ENCODE measurements around the gene KCNH5. TPM values are rescaled to one million over a fixed set of nuclear protein-coding genes. Genes with fewer than 3 reads are reported as not detected.

KCNH5 gene
- total RNA-seq, 2 experiments from 2014 or later, result not detected

DNA sequence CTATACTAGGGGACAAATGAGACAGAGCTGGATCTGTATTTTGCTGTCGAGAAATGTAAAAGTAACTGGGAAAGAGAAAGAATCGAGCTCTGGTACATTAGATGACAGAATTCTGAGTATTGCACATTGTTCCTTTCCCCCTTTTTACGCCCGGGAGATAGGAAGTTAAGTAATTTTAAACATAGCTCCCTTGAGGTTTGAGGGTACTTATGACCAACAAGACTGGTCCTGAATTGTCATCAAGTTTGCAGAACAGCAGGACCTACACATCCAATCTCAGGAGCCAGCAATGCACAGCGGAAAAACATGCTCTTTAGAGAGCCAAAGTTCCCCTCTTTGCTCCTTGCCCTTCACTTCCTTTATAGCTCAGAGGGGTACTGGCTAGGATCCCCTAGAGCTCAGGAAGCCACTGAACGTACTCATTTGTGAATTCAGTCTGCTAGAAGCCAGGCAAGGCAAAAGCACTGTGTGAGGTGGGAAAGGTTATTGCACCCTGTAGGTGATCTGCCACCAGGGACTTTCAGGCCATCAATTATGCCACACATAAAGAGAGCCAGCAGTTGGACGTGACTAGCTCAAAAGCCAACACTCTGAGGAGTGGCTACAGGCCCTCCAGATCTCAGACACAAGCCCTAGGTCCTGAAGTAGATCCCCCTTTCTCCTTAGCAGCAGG lies 333.8 kb downstream of the KCNH5 start:
- Mint-ChIP-seq H3K27me3 (no peaks in the 10 kb centered on the region), H3K4me1 (ENCODE audit: low read depth) (no peaks in the 10 kb centered on the region), H3K36me3 (ENCODE audit: low read depth) (no peaks in the 10 kb centered on the region), H3K27ac (no peak overlapping the region), H3K4me3 (no peak overlapping the region), H3K9me3 (peaks cover 2% of the 10 kb centered on the region)
- DNase-seq (no peak), ATAC-seq (ENCODE audit: poor library complexity) (no peak)
- H3K4me3 ChIP-seq (ENCODE audit: low read length), result no peak overlapping the region
- no peaks in the 10 kb centered on the region for H3K36me3 ChIP-seq (ENCODE audit: insufficient read depth, low read length)
- ChIA-PET CTCF (interaction anchor here (0.6 kb wide), 1 partner anchor 512 kb away, joined by 3 read pairs; no protein-coding TSS in a partner anchor), POLR2A (no interaction called here)
- no peak overlapping the region for H3K27ac ChIP-seq (ENCODE audit: low read depth in 1 of 2, low read length in 2 of 2)
- no peaks in the 10 kb centered on the region for H3K27me3 ChIP-seq (ENCODE audit: control insufficient read depth in 1 of 2, insufficient read depth in 2 of 2, low read length in 2 of 2)
- no peak for TF ChIP-seq CTCF (IDR thresholded peaks at IDR 0.05)
- H3K9me3 ChIP-seq (ENCODE audit: control insufficient read depth in 1 of 2, insufficient read depth in 1 of 2, low read length in 2 of 2), result peaks cover 0 to 6% of the 10 kb centered on the region in 2 experiments
- intact Hi-C loops (cut with DNase I, micrococcal nuclease), result no loop called here
- no peaks in the 10 kb centered on the region for H3K4me1 ChIP-seq (ENCODE audit: insufficient read depth, low read length)

DNA sequence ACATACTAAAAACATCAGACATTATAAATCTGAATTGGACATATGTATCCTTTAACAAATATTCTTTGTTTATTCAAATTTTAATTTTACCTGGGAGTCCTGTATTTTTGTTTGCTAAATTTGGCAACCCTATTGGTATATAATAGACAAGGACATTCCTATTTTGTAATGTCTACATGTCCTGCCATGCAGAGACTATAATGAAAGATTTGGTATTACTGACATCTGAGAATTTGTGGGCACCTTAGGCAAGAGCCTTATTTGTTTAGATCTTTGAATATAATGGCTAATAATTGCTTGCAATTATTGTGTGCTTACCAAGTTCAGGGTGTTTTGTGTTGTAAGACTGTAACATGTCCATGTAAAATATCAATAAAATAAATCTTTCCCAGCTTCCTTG lies 334.4 kb downstream of the KCNH5 start:
- Mint-ChIP-seq H3K9me3 (no peaks in the 10 kb centered on the region), H3K36me3 (ENCODE audit: low read depth) (no peaks in the 10 kb centered on the region), H3K27me3 (no peaks in the 10 kb centered on the region), H3K4me3 (no peak overlapping the region), H3K27ac (no peak overlapping the region), H3K4me1 (ENCODE audit: low read depth) (no peaks in the 10 kb centered on the region)
- CTCF ChIA-PET, result no interaction called here
- TF ChIP-seq CTCF (IDR thresholded peaks at IDR 0.05), result no peak
- H3K9me3 ChIP-seq (ENCODE audit: control insufficient read depth in 1 of 2, insufficient read depth in 1 of 2, low read length in 2 of 2), result peaks cover 0 to 6% of the 10 kb centered on the region in 2 experiments
- no peak overlapping the region for H3K27ac ChIP-seq (ENCODE audit: low read depth in 1 of 2, low read length in 2 of 2)
- H3K4me3 ChIP-seq (ENCODE audit: low read length), result no peak overlapping the region
- no peaks in the 10 kb centered on the region for H3K36me3 ChIP-seq (ENCODE audit: insufficient read depth, low read length)
- H3K4me1 ChIP-seq (ENCODE audit: insufficient read depth, low read length), result no peaks in the 10 kb centered on the region
- POLR2A ChIA-PET, result no interaction called here
- no peaks in the 10 kb centered on the region for H3K27me3 ChIP-seq (ENCODE audit: control insufficient read depth in 1 of 2, insufficient read depth in 2 of 2, low read length in 2 of 2)
- intact Hi-C loops (cut with DNase I, micrococcal nuclease), result no loop called here
- ATAC-seq (ENCODE audit: poor library complexity) (no peak), DNase-seq (no peak)

DNA sequence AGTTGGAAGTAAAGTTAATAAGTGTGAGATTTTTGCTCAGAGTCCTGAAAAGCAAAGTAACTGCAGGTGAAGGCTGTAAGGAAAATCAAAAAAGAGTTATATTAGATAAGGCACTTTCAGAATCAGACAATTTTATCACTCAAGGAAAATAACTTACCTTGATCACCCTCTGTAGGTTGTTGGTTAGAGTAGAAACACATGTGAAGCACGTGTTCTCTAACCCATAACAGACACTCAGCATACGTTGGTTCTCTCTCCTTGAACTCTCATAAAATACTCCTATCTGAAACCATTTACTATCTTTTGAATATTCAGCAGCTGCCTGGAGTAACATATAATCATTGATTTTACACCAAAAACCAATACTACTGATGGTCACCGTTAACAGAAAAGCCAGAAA lies 335.5 kb downstream of the KCNH5 start:
- H3K4me3 Mint-ChIP-seq, result no peak overlapping the region
- H3K27me3 ChIP-seq (ENCODE audit: control insufficient read depth in 1 of 2, insufficient read depth in 2 of 2, low read length in 2 of 2), result no peaks in the 10 kb centered on the region
- no peaks in the 10 kb centered on the region for H3K4me1 ChIP-seq (ENCODE audit: insufficient read depth, low read length)
- ATAC-seq (ENCODE audit: poor library complexity), result no peak
- no peak overlapping the region for H3K4me3 ChIP-seq (ENCODE audit: low read length)
- CTCF ChIA-PET, result no interaction called here
- no peaks in the 10 kb centered on the region for H3K9me3 Mint-ChIP-seq
- no peak overlapping the region for H3K27ac ChIP-seq (ENCODE audit: low read depth in 1 of 2, low read length in 2 of 2)
- H3K27me3 Mint-ChIP-seq, result no peaks in the 10 kb centered on the region
- POLR2A ChIA-PET, result no interaction called here
- TF ChIP-seq CTCF (IDR thresholded peaks at IDR 0.05), result no peak
- peaks cover 0 to 6% of the 10 kb centered on the region in 2 experiments for H3K9me3 ChIP-seq (ENCODE audit: control insufficient read depth in 1 of 2, insufficient read depth in 1 of 2, low read length in 2 of 2)
- intact Hi-C loops (cut with DNase I, micrococcal nuclease), result no loop called here
- H3K27ac Mint-ChIP-seq, result no peak overlapping the region
- no peak for DNase-seq
- no peaks in the 10 kb centered on the region for H3K36me3 ChIP-seq (ENCODE audit: insufficient read depth, low read length)
- no peaks in the 10 kb centered on the region for H3K4me1 Mint-ChIP-seq (ENCODE audit: low read depth)
- no peaks in the 10 kb centered on the region for H3K36me3 Mint-ChIP-seq (ENCODE audit: low read depth)
